Tibial artery (tissue), 4 donors: ENCODE data around the gene RAD51B.
A peak's percentile ranks its signal among the peaks of the same experiment; 100 is the strongest.

ENCODE experiments used
- DNase-seq, 2 donors: peaks; one replicate each; pipeline ENCODE4 v3.0.0-alpha.2; 2019
- H3K27ac ChIP-seq, 2 donors: fragments of 200-600 bp; sonication (generic) in 1 of 2; 1 replicate in 1 of 2; 2 replicates in 1 of 2; pipeline ENCODE4 v1.5.1; 2018 to 2019; ENCODE audit warnings: mild to moderate bottlenecking in 1 of 2
- H3K27me3 ChIP-seq, 2 donors: fragments of 200-600 bp; sonication (generic) in 1 of 2; one replicate each; pipeline versions ENCODE4 v1.5.1 to v1.6.0; 2016 to 2019
- H3K36me3 ChIP-seq, 3 donors: fragments of 200-600 bp; sonication (generic) in 2 of 3; one replicate each; pipeline ENCODE4 v1.5.1; 2016 to 2019; ENCODE audit warnings: mild to moderate bottlenecking in 2 of 3
- H3K4me1 ChIP-seq, 4 donors: fragments of 200-600 bp; sonication (generic) in 2 of 4; 1 replicate in 3 of 4; 2 replicates in 1 of 4; pipeline ENCODE4 v1.5.1; 2016 to 2019
- H3K4me3 ChIP-seq, 2 donors: fragments of 200-600 bp; sonication (generic) in 1 of 2; 1 replicate in 1 of 2; 2 replicates in 1 of 2; pipeline ENCODE4 v1.5.1; 2018 to 2019; ENCODE audit warnings: mild to moderate bottlenecking in 2 of 2
- H3K9me3 ChIP-seq, 3 donors: fragments of 200-600 bp; sonication (generic) in 1 of 3; one replicate each; pipeline ENCODE4 v1.5.1; 2016 to 2019
- CTCF ChIP-seq, 2 experiments: fragments of 200-600 bp in 1 of 2; fragments of 450-650 bp in 1 of 2; IDR thresholded peaks; one replicate each; pipeline ENCODE4 v1.5.1; 2017 to 2019; ENCODE audit warnings: antibody characterized with exemption in 2 of 2, mild to moderate bottlenecking in 1 of 2, moderate library complexity in 1 of 2
- intact Hi-C: fragments of 100-400 bp; cut with DNase I; formaldehyde crosslinking; loops from one replicate; pipeline ENCODE4 v1.15.0; 2023; ENCODE audit warnings: low total_unique reads

Gene RAD51B

GRCh38 chr14:68551045-68551683 is 731.6 kb downstream of the RAD51B start:
- TF ChIP-seq CTCF (IDR thresholded peaks at IDR 0.05): no peak

DNA sequence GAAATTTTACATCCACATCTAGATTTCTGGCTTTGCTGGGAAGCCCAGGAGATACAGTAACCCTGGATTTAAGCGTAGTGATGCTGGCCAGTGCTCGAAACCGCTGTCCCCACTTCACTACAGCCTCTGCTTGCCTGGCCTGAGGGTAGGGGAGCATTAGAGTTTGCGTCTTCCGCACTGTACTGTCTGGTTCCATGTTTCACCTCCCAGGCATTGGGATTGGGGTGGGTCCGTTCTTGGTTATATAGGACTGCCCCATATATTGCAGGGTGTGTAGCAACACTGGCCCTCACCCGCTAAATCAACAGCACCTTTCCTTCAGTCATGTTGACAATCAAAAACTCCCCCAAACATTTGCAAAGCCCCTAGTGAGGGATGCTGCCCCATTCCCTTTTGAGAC is 732.5 kb downstream of the RAD51B start:
- Histone ChIP-seq H3K27ac (peak overlapping the region; percentile 77 to 94), H3K27me3 (no peaks in the 10 kb centered on the region), H3K4me3 (no peak overlapping the region), H3K36me3 (no peaks in the 10 kb centered on the region), H3K4me1 (peaks cover 0 to 83% (median 68%) of the 10 kb centered on the region in 4 donors), H3K9me3 (no peaks in the 10 kb centered on the region)
- DNase-seq: no peak
- intact Hi-C loops: no loop called here
- TF ChIP-seq CTCF (IDR thresholded peaks at IDR 0.05): no peak

More at GRCh38 chr14:68551045-68551683, 731.6 kb downstream of the RAD51B start:
- intact Hi-C loops: no loop called here
- DNase-seq: no peak
- H3K4me1 ChIP-seq: peaks cover 0 to 92% (median 77%) of the 10 kb centered on the region in 4 donors
- H3K4me3 ChIP-seq: no peak overlapping the region
- no peaks in the 10 kb centered on the region for H3K27me3 ChIP-seq
- H3K36me3 ChIP-seq: no peaks in the 10 kb centered on the region
- no peaks in the 10 kb centered on the region for H3K9me3 ChIP-seq
- peak overlapping the region; percentile 77 to 94 for H3K27ac ChIP-seq

DNA sequence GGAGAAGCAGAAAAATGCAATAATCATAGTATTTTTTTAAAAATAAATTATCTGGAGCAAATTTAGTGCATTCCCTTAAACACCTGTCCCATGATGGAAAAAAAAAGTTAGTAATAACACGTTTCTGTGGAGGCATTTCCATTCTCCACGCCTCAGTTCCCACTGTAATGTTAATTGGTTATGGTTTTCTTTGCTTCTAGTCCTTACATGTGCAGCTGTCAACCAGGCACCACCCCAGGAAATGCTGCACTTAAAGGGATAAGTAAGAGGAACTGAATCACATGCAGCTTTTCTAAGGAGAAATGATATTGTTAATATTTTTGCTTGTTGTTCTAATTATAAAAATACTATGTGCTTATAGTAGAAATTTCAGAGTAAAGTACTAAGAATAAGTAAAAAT is 733.0 kb downstream of the RAD51B start:
- peaks cover 0 to 78% (median 63%) of the 10 kb centered on the region in 4 donors for H3K4me1 ChIP-seq
- peak overlapping the region; percentile 77 to 94 for H3K27ac ChIP-seq
- H3K9me3 ChIP-seq: no peaks in the 10 kb centered on the region
- H3K36me3 ChIP-seq: no peaks in the 10 kb centered on the region
- no peak overlapping the region for H3K4me3 ChIP-seq
- TF ChIP-seq CTCF (IDR thresholded peaks at IDR 0.05): no peak
- DNase-seq: peak in 1 of 2 donors; percentile 64
- intact Hi-C loops: no loop called here
- no peaks in the 10 kb centered on the region for H3K27me3 ChIP-seq

GRCh38 chr14:68553311-68553710 is 733.7 kb downstream of the RAD51B start:
- Histone ChIP-seq H3K36me3 (no peaks in the 10 kb centered on the region), H3K27ac (peak overlapping the region; percentile 74 to 94), H3K4me1 (peaks cover 0 to 71% (median 57%) of the 10 kb centered on the region in 4 donors), H3K9me3 (no peaks in the 10 kb centered on the region), H3K27me3 (no peaks in the 10 kb centered on the region), H3K4me3 (no peak overlapping the region)
- no peak for DNase-seq
- TF ChIP-seq CTCF (IDR thresholded peaks at IDR 0.05): no peak
- intact Hi-C loops: no loop called here

GRCh38 chr14:68554231-68554630 is 734.7 kb downstream of the RAD51B start:
- no peak overlapping the region for H3K4me3 ChIP-seq
- H3K36me3 ChIP-seq: no peaks in the 10 kb centered on the region
- H3K4me1 ChIP-seq: peaks cover 0 to 61% (median 48%) of the 10 kb centered on the region in 4 donors
- intact Hi-C loops: no loop called here
- no peaks in the 10 kb centered on the region for H3K27me3 ChIP-seq
- no peak for TF ChIP-seq CTCF (IDR thresholded peaks at IDR 0.05)
- no peaks in the 10 kb centered on the region for H3K9me3 ChIP-seq
- DNase-seq: no peak
- H3K27ac ChIP-seq: peak overlapping the region; percentile 74 to 94
